NCI-H510A treated with DMSO at 0.1 percent for 48 hours (cell line): ENCODE data around the gene DLG2.
"Not testable (repeated sequence)": the region's sequence is repeated elsewhere in the genome, so short reads cannot be mapped to it uniquely, and the experiment has no call there.

ENCODE experiments used
- DNase-seq: peaks from one replicate; lab custom pipeline; 2025; lab: John Stamatoyannopoulos, UW

The DLG2 gene

GRCh38 chr11:85316967-85317366, 310.2 kb downstream of the DLG2 start:
- peak; percentile 91 for DNase-seq

- DNase-seq = no peak
These were observed 313.4 kb downstream of the DLG2 start for GRCh38 chr11:85313741-85314140.

GRCh38 chr11:85310479-85310878, 316.7 kb downstream of the DLG2 start:
- DNase-seq = no peak

GRCh38 chr11:85307366-85307765, 319.8 kb downstream of the DLG2 start:
- no peak for DNase-seq

GRCh38 chr11:85301895-85302678, 325.1 kb downstream of the DLG2 start:
- no peak for DNase-seq

GRCh38 chr11:85299258-85299942, 327.7 kb downstream of the DLG2 start:
- no peak for DNase-seq

- DNase-seq = no peak
These were observed 331.4 kb downstream of the DLG2 start for GRCh38 chr11:85295694-85296271.

- no peak for DNase-seq
These were observed 345.6 kb downstream of the DLG2 start for GRCh38 chr11:85281550-85281949.

GRCh38 chr11:85279267-85279666, 347.9 kb downstream of the DLG2 start:
- peak; percentile 52 for DNase-seq

- DNase-seq = no peak
These were observed 349.5 kb downstream of the DLG2 start for GRCh38 chr11:85277693-85278092.

GRCh38 chr11:85276332-85276731, 350.8 kb downstream of the DLG2 start:
- DNase-seq = peak; percentile 76

- DNase-seq = not testable (repeated sequence)
These were observed 356.8 kb downstream of the DLG2 start for GRCh38 chr11:85270315-85270714.

- DNase-seq = no peak
These were observed 358.0 kb downstream of the DLG2 start for GRCh38 chr11:85269109-85269508.

GRCh38 chr11:85266646-85267045, 360.5 kb downstream of the DLG2 start:
- no peak for DNase-seq

- DNase-seq = no peak
These were observed 363.8 kb downstream of the DLG2 start for GRCh38 chr11:85263328-85263727.

GRCh38 chr11:85257837-85258236, 369.3 kb downstream of the DLG2 start:
- no peak for DNase-seq

- DNase-seq = no peak
These were observed 370.7 kb downstream of the DLG2 start for GRCh38 chr11:85256433-85256832.

GRCh38 chr11:85249482-85249881, 377.7 kb downstream of the DLG2 start:
- no peak for DNase-seq

GRCh38 chr11:85247797-85248196, 379.3 kb downstream of the DLG2 start:
- no peak for DNase-seq

GRCh38 chr11:85238906-85239305, 388.2 kb downstream of the DLG2 start:
- DNase-seq = no peak

- not testable (repeated sequence) for DNase-seq
These were observed 389.1 kb downstream of the DLG2 start for GRCh38 chr11:85238038-85238437.

- no peak for DNase-seq
These were observed 390.9 kb downstream of the DLG2 start for GRCh38 chr11:85236211-85236610.

GRCh38 chr11:85232559-85232958, 394.6 kb downstream of the DLG2 start:
- no peak for DNase-seq
